Stimulated activated CD4-positive, alpha-beta T cell treated with anti-CD3 and anti-CD28 coated beads, Interleukin-4, amount 100 ng/mL, for 1 hour (primary cell): ENCODE measurements around the gene FOXO3.

Experiments
- DNase-seq: peaks from one replicate; pipeline ENCODE4 v3.0.0-alpha.2; 2020

Gene FOXO3

GRCh38 chr6:108690326-108691049 is 129.8 kb downstream of the FOXO3 start:
- DNase-seq, result no peak

- no peak for DNase-seq
These were observed 132.9 kb downstream of the FOXO3 start for GRCh38 chr6:108693430-108694154.

GRCh38 chr6:108694816-108695215 is 134.1 kb downstream of the FOXO3 start:
- no peak for DNase-seq

- DNase-seq, result no peak
These were observed 136.9 kb downstream of the FOXO3 start for GRCh38 chr6:108697561-108698161.

- no peak for DNase-seq
These were observed 138.0 kb downstream of the FOXO3 start for GRCh38 chr6:108698593-108699289.

GRCh38 chr6:108699290-108700041 is 138.7 kb downstream of the FOXO3 start:
- no peak for DNase-seq

GRCh38 chr6:108702106-108702851 is 141.6 kb downstream of the FOXO3 start:
- DNase-seq, result no peak

- no peak for DNase-seq
These were observed 145.9 kb downstream of the FOXO3 start for GRCh38 chr6:108706649-108707048.

- no peak for DNase-seq
These were observed 146.7 kb downstream of the FOXO3 start for GRCh38 chr6:108707328-108707976.

- no peak for DNase-seq
These were observed 149.3 kb downstream of the FOXO3 start for GRCh38 chr6:108710030-108710429.

GRCh38 chr6:108710551-108710950 is 149.8 kb downstream of the FOXO3 start:
- DNase-seq, result no peak

- no peak for DNase-seq
These were observed 150.4 kb downstream of the FOXO3 start for GRCh38 chr6:108711071-108711470.

GRCh38 chr6:108711826-108712225 is 151.1 kb downstream of the FOXO3 start:
- no peak for DNase-seq

- no peak for DNase-seq
These were observed 152.2 kb downstream of the FOXO3 start for GRCh38 chr6:108712946-108713345.

- no peak for DNase-seq
These were observed 153.5 kb downstream of the FOXO3 start for GRCh38 chr6:108714101-108714765.

GRCh38 chr6:108714766-108715414 is 154.2 kb downstream of the FOXO3 start:
- DNase-seq, result no peak

- DNase-seq, result no peak
These were observed 155.1 kb downstream of the FOXO3 start for GRCh38 chr6:108715832-108716231.

GRCh38 chr6:108716801-108717791 is 156.4 kb downstream of the FOXO3 start:
- DNase-seq, result no peak

GRCh38 chr6:108719477-108719876 is 158.8 kb downstream of the FOXO3 start:
- DNase-seq, result no peak
